ENCODE data around the gene MARCO.
A peak's percentile ranks its signal among the peaks of the same experiment; 100 is the strongest.

Gene MARCO

GRCh38 chr2:118942031-118942430 lies at the start of gene MARCO:
Gene MARCO (plus strand): TSS chr2:118942194. CDS start chr2:118942301, 107 bp downstream.
- DNase-seq: no peak

- no peak for DNase-seq
These were observed 48.9 kb upstream of the MARCO start for GRCh38 chr2:118893100-118893499.

- peak; percentile 11 for DNase-seq
These were observed 39.5 kb upstream of the MARCO start for GRCh38 chr2:118902266-118903028.

- no peak for DNase-seq
These were observed 39.0 kb upstream of the MARCO start for GRCh38 chr2:118903029-118903351.

- DNase-seq: no peak
These were observed 38.2 kb upstream of the MARCO start for GRCh38 chr2:118903551-118904479.

- no peak for DNase-seq
These were observed 36.8 kb upstream of the MARCO start for GRCh38 chr2:118905206-118905605.

GRCh38 chr2:118906186-118906585 lies 35.8 kb upstream of the MARCO start:
- no peak for DNase-seq

GRCh38 chr2:118907759-118908158 lies 34.2 kb upstream of the MARCO start:
- DNase-seq: no peak

- no peak for DNase-seq
These were observed 32.8 kb upstream of the MARCO start for GRCh38 chr2:118909191-118909590.

GRCh38 chr2:118911166-118911856 lies 30.7 kb upstream of the MARCO start:
- no peak for DNase-seq

- DNase-seq: no peak
These were observed 30.1 kb upstream of the MARCO start for GRCh38 chr2:118911936-118912335.

- DNase-seq: no peak
These were observed 28.7 kb upstream of the MARCO start for GRCh38 chr2:118913131-118913802.

- no peak for DNase-seq
These were observed 28.0 kb upstream of the MARCO start for GRCh38 chr2:118913803-118914645.

GRCh38 chr2:118914721-118915453 lies 27.1 kb upstream of the MARCO start:
- no peak for DNase-seq

GRCh38 chr2:118918017-118918416 lies 24.0 kb upstream of the MARCO start:
- no peak for DNase-seq

GRCh38 chr2:118921646-118922045 lies 20.3 kb upstream of the MARCO start:
- no peak for DNase-seq

GRCh38 chr2:118922254-118922653 lies 19.7 kb upstream of the MARCO start:
- DNase-seq: no peak

- no peak for DNase-seq
These were observed 18.6 kb upstream of the MARCO start for GRCh38 chr2:118923371-118923770.

- DNase-seq: no peak
These were observed 16.5 kb upstream of the MARCO start for GRCh38 chr2:118925476-118925875.

- no peak for DNase-seq
These were observed 16.0 kb upstream of the MARCO start for GRCh38 chr2:118925981-118926380.

GRCh38 chr2:118929059-118929458 lies 12.9 kb upstream of the MARCO start:
- DNase-seq: no peak
